22Rv1 (cell line): ENCODE results near the gene USP28.

Source experiments
- H3K27ac ChIP-seq: fragments of 450-650 bp; 2 replicates; pipeline ENCODE4 v1.5.1; 2017
- ZFX ChIP-seq: fragments of 450-650 bp; IDR thresholded peaks from 2 replicates; pipeline ENCODE4 v1.6.1; 2017; ENCODE audit warnings: antibody characterized with exemption, borderline replicate concordance
- TF ChIP-seq, protein P1 (sequence below): fragments of 450-650 bp; IDR thresholded peaks from 2 replicates; pipeline ENCODE4 v1.5.1; 2017; ENCODE audit warnings: mild to moderate bottlenecking

The USP28 gene

DNA sequence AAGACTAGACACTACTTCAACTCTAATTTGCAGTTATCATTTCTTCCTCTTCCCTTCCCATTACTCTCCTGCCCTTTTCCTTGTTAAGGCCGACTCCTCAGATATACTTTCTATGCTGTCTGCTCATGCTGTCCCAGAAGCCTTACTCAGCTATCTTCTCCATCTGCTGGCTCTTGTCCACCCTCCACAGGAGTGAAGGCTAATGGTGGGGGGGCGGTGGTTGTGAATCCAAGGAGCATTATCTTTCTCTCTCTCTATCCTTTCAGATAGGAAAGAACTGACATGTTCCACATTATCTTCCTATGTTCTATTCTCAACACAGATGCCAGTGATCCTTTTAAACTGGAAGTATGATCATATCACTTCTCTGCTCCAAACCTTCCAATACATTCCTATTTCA, 37.4 kb downstream of the USP28 start:
- TF ChIP-seq, protein P1, sequence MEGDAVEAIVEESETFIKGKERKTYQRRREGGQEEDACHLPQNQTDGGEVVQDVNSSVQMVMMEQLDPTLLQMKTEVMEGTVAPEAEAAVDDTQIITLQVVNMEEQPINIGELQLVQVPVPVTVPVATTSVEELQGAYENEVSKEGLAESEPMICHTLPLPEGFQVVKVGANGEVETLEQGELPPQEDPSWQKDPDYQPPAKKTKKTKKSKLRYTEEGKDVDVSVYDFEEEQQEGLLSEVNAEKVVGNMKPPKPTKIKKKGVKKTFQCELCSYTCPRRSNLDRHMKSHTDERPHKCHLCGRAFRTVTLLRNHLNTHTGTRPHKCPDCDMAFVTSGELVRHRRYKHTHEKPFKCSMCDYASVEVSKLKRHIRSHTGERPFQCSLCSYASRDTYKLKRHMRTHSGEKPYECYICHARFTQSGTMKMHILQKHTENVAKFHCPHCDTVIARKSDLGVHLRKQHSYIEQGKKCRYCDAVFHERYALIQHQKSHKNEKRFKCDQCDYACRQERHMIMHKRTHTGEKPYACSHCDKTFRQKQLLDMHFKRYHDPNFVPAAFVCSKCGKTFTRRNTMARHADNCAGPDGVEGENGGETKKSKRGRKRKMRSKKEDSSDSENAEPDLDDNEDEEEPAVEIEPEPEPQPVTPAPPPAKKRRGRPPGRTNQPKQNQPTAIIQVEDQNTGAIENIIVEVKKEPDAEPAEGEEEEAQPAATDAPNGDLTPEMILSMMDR = no peak
- no peak for TF ChIP-seq ZFX
- H3K27ac ChIP-seq = no peak overlapping the region

GRCh38 chr11:113835306-113835705, 40.1 kb downstream of the USP28 start:
- TF ChIP-seq ZFX = no peak
- TF ChIP-seq, protein P1 = no peak
- H3K27ac ChIP-seq = no peak overlapping the region

GRCh38 chr11:113833151-113833550, 42.2 kb downstream of the USP28 start:
- no peak overlapping the region for H3K27ac ChIP-seq
- no peak for TF ChIP-seq ZFX
- TF ChIP-seq, protein P1 = no peak

DNA sequence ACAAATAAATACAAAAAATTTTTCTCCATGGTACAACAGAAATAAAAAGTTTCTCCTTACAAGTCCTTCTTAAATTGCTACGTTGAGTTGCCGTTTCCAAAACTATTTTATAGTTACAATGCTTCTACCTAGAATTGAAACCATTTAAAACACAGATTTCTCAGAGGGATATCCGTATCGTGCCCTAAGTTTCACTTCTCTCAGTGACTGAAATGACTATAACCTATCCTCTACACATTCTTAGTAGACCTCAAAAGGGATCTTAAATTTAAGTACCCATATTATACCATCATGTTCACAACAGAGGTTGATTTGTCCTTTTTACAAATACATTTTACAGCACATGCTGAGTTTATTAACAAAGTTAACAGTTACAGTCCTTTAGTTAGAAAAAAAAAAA, 44.1 kb downstream of the USP28 start:
- no peak for TF ChIP-seq ZFX
- TF ChIP-seq, protein P1 = no peak
- no peak overlapping the region for H3K27ac ChIP-seq

DNA sequence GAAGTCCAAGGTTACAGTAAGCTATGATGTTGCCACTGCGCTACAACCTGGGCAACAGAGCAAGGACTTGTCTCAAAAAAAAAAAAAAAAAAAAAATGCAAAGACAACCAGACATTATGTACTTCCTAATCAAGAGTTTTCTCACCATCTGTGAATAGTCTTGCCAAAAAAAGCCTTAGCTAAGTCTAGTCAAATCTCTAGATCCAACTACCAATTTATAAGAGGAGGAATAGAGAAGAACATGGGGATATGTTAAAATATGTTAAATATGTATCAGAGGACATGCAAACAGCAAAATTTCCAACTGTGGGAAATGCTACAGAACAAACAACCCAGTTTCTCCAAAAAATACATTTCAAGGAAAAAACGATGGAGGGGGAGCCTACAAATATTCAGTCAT, 45.6 kb downstream of the USP28 start:
- TF ChIP-seq, protein P1 = no peak

DNA sequence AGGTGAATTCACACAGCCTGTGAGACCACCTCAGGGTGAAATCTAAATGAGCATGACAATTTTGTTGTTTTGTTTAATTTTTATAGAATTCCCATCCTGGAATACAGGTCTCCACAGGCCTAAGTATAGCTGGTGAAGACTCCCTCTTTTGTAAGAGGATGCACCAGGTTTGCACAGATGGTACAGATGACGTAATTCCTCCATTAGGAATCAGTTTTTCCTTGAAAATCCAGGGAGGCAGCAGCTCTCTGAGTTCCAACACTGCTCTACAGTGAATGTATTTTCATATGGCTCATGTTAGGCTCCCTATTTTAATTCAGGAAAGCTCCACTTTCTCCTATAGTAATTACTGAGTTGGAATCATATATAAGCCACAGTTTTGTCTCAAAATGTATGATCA, 47.2 kb downstream of the USP28 start:
- H3K27ac ChIP-seq = no peak overlapping the region
- TF ChIP-seq, protein P1 = no peak
- no peak for TF ChIP-seq ZFX

More for the DNA sequence above, 45.6 kb downstream of the USP28 start:
- no peak overlapping the region for H3K27ac ChIP-seq

DNA sequence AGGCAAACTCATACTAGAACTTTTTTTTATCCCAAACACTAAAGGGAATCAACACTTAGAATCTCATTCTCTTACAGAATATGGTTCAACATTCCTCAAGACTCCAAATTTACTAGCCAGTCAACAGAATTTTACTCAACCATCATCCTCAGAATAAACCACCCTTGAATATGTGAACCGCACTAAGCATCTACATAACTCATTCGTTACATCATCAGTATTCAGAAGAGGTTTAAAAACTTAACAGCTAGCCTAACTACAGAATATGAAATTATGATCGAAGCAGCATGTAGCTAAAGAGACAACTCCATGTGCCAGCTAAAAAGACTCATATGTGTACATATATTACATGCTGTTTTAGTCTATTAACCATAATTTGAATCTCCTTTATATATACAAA, 47.9 kb downstream of the USP28 start:
- no peak overlapping the region for H3K27ac ChIP-seq
- TF ChIP-seq, protein P1 = no peak
- TF ChIP-seq ZFX = no peak

- TF ChIP-seq, protein P1 = no peak
- TF ChIP-seq ZFX = no peak
Observed at GRCh38 chr11:113818426-113818825, 56.9 kb downstream of the USP28 start.

More at GRCh38 chr11:113818426-113818825, 56.9 kb downstream of the USP28 start:
- H3K27ac ChIP-seq = no peak overlapping the region
